NCI-H2196 treated with DMSO at 0.1 percent for 48 hours (cell line): ENCODE results near the gene MYOM1.

Experiments
- DNase-seq: peaks from one replicate; lab custom pipeline; 2025; ENCODE audit not compliant: unreplicated experiment; lab: John Stamatoyannopoulos, UW

The MYOM1 gene

GRCh38 chr18:3219631-3220335 lies at the start of gene MYOM1:
MYOM1 (minus strand) TSS chr18:3219968; CDS start chr18:3215223, 4,745 bp downstream.
- DNase-seq = no peak

- DNase-seq = no peak
Measured at GRCh38 chr18:3269241-3269913, 49.6 kb upstream of the MYOM1 start.

- DNase-seq = no peak
Measured at GRCh38 chr18:3268306-3268705, 48.5 kb upstream of the MYOM1 start.

GRCh38 chr18:3266062-3266608 lies 46.4 kb upstream of the MYOM1 start:
- no peak for DNase-seq

- no peak for DNase-seq
Measured at GRCh38 chr18:3265564-3266033, 45.8 kb upstream of the MYOM1 start.

- DNase-seq = no peak
Measured at GRCh38 chr18:3264362-3264761, 44.6 kb upstream of the MYOM1 start.

GRCh38 chr18:3263132-3263700 lies 43.4 kb upstream of the MYOM1 start:
- DNase-seq = no peak

- DNase-seq = no peak
Measured at GRCh38 chr18:3262234-3263131, 42.7 kb upstream of the MYOM1 start.

- DNase-seq = peak; percentile 84
Measured at GRCh38 chr18:3261373-3262233, 41.8 kb upstream of the MYOM1 start, which contains the start of gene MYL12B. MYL12B (plus strand) TSS chr18:3262133; CDS start chr18:3272899, 10,766 bp downstream.

- DNase-seq = no peak
Measured at GRCh38 chr18:3260995-3261372, 41.2 kb upstream of the MYOM1 start.

- no peak for DNase-seq
Measured at GRCh38 chr18:3257627-3258120, 37.9 kb upstream of the MYOM1 start.

GRCh38 chr18:3256693-3257626 lies 37.2 kb upstream of the MYOM1 start:
- DNase-seq = peak; percentile 24

GRCh38 chr18:3255611-3256165 lies 35.9 kb upstream of the MYOM1 start:
- DNase-seq = peak; percentile 26

- no peak for DNase-seq
Measured at GRCh38 chr18:3254725-3255124, 35.0 kb upstream of the MYOM1 start.

GRCh38 chr18:3252843-3253242 lies 33.1 kb upstream of the MYOM1 start:
- DNase-seq = no peak

GRCh38 chr18:3251963-3252277 lies 32.2 kb upstream of the MYOM1 start:
- no peak for DNase-seq

GRCh38 chr18:3251249-3251962 lies 31.6 kb upstream of the MYOM1 start:
- no peak for DNase-seq
